Body of pancreas (tissue), 4 donors: Measurements from ENCODE around the gene RSL1D1.

Experiments used
- CTCF ChIP-seq, 7 experiments: fragments of 450-650 bp in 4 of 7; fragments of 200-600 bp in 3 of 7; sonication (generic) in 3 of 7; IDR thresholded peaks; one replicate each; pipeline ENCODE4 v1.5.1; 2016 to 2019; ENCODE audit warnings: antibody characterized with exemption in 7 of 7
- POLR2A ChIP-seq, 3 donors: fragments of 450-650 bp; IDR thresholded peaks; one replicate each; pipeline ENCODE4 v1.6.1; 2016; ENCODE audit warnings: antibody characterized with exemption in 3 of 3, mild to moderate bottlenecking in 2 of 3

DNA sequence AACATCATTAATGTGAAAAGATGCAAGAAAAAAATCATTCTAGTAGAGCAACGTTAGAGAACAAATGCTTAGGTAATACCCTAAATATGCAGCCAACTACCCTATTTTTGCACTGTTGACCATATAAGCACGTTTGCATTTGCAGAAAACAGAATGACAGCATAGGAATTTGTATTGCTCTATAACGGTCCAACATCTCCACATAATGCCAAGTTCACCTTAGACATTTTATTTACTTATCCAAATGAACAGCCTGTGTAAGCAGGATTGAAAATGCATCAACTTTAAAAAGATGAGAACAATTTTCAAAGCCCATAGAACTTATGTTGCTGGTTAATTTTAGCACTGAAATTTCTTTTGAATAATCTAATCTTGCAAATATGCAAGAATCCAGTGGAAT, 19.1 kb upstream of the RSL1D1 start:
- TF ChIP-seq CTCF (IDR thresholded peaks at IDR 0.05) (no peak), POLR2A (IDR thresholded peaks at IDR 0.05) (no peak)
